Measurements from ENCODE around the gene PEX1.
"Not testable (repeated sequence)": the region's sequence is repeated elsewhere in the genome, so short reads cannot be mapped to it uniquely, and the experiment has no call there.

The PEX1 gene

GRCh38 chr7:92547579-92547978 lies 19.3 kb upstream of the PEX1 start:
- Histone ChIP-seq H3K79me2 (ENCODE audit: insufficient read depth, low read length) (no peaks in the 10 kb centered on the region), H2AFZ (ENCODE audit: low read length) (no peak overlapping the region), H3K9me2 (replicated peaks; ENCODE audit: low read depth, low read length) (no peaks in the 10 kb centered on the region), H3K4me3 (ENCODE audit: low read length, poor library complexity, severe bottlenecking) (no peak overlapping the region), H3K36me3 (ENCODE audit: insufficient read depth, low read length) (no peaks in the 10 kb centered on the region), H3K4me2 (ENCODE audit: low read depth, low read length, poor library complexity, severe bottlenecking) (no peak overlapping the region), H3K9ac (ENCODE audit: low read depth, low read length, poor library complexity, severe bottlenecking) (no peak overlapping the region), H3K27me3 (ENCODE audit: insufficient read depth, low read length, poor library complexity, severe bottlenecking) (no peaks in the 10 kb centered on the region), H3K4me1 (ENCODE audit: insufficient read depth, low read length, poor library complexity, severe bottlenecking) (no peaks in the 10 kb centered on the region), H3K9me3 (ENCODE audit: insufficient read depth, low read depth, low read length) (no peaks in the 10 kb centered on the region), H4K20me1 (ENCODE audit: insufficient read depth, low read length, poor library complexity, severe bottlenecking) (no peaks in the 10 kb centered on the region), H3F3A (ENCODE audit: low read depth) (no peaks in the 10 kb centered on the region)
- TF ChIP-seq CTCF (conservative IDR thresholded peaks at IDR 0.05; ENCODE audit: low read length) (no peak), EZH2phosphoT487 (IDR thresholded peaks at IDR 0.05; ENCODE audit: borderline replicate concordance) (no peak)

- Histone ChIP-seq H3K4me3 (ENCODE audit: low read length, poor library complexity, severe bottlenecking) (no peak overlapping the region), H3K9me3 (ENCODE audit: insufficient read depth, low read depth, low read length) (no peaks in the 10 kb centered on the region), H3K9me2 (replicated peaks; ENCODE audit: low read depth, low read length) (no peaks in the 10 kb centered on the region), H3F3A (ENCODE audit: low read depth) (no peaks in the 10 kb centered on the region), H3K27me3 (ENCODE audit: insufficient read depth, low read length, poor library complexity, severe bottlenecking) (no peaks in the 10 kb centered on the region), H4K20me1 (ENCODE audit: insufficient read depth, low read length, poor library complexity, severe bottlenecking) (no peaks in the 10 kb centered on the region), H3K79me2 (ENCODE audit: insufficient read depth, low read length) (no peaks in the 10 kb centered on the region), H3K4me2 (ENCODE audit: low read depth, low read length, poor library complexity, severe bottlenecking) (no peak overlapping the region), H3K4me1 (ENCODE audit: insufficient read depth, low read length, poor library complexity, severe bottlenecking) (no peaks in the 10 kb centered on the region), H3K9ac (ENCODE audit: low read depth, low read length, poor library complexity, severe bottlenecking) (no peak overlapping the region), H3K36me3 (ENCODE audit: insufficient read depth, low read length) (no peaks in the 10 kb centered on the region), H2AFZ (ENCODE audit: low read length) (no peak overlapping the region)
- TF ChIP-seq CTCF (conservative IDR thresholded peaks at IDR 0.05; ENCODE audit: low read length) (no peak), EZH2phosphoT487 (IDR thresholded peaks at IDR 0.05; ENCODE audit: borderline replicate concordance) (no peak)
Measured at GRCh38 chr7:92546856-92547497, 18.7 kb upstream of the PEX1 start.

GRCh38 chr7:92545116-92545515 lies 16.8 kb upstream of the PEX1 start:
- not testable (repeated sequence) for H3F3A ChIP-seq (ENCODE audit: low read depth); H3K4me3 ChIP-seq (ENCODE audit: low read length, poor library complexity, severe bottlenecking); H4K20me1 ChIP-seq (ENCODE audit: insufficient read depth, low read length, poor library complexity, severe bottlenecking); H3K9me3 ChIP-seq (ENCODE audit: insufficient read depth, low read depth, low read length); H3K36me3 ChIP-seq (ENCODE audit: insufficient read depth, low read length); H3K4me1 ChIP-seq (ENCODE audit: insufficient read depth, low read length, poor library complexity, severe bottlenecking); H3K79me2 ChIP-seq (ENCODE audit: insufficient read depth, low read length); H3K9me2 ChIP-seq (replicated peaks; ENCODE audit: low read depth, low read length); H3K4me2 ChIP-seq (ENCODE audit: low read depth, low read length, poor library complexity, severe bottlenecking); H2AFZ ChIP-seq (ENCODE audit: low read length); H3K9ac ChIP-seq (ENCODE audit: low read depth, low read length, poor library complexity, severe bottlenecking); H3K27me3 ChIP-seq (ENCODE audit: insufficient read depth, low read length, poor library complexity, severe bottlenecking)

GRCh38 chr7:92543542-92543941 lies 15.2 kb upstream of the PEX1 start:
- not testable (repeated sequence) for H3K9me3 ChIP-seq (ENCODE audit: insufficient read depth, low read depth, low read length); H3K4me2 ChIP-seq (ENCODE audit: low read depth, low read length, poor library complexity, severe bottlenecking); H4K20me1 ChIP-seq (ENCODE audit: insufficient read depth, low read length, poor library complexity, severe bottlenecking); H3K27me3 ChIP-seq (ENCODE audit: insufficient read depth, low read length, poor library complexity, severe bottlenecking); H3K4me3 ChIP-seq (ENCODE audit: low read length, poor library complexity, severe bottlenecking); H3K9me2 ChIP-seq (replicated peaks; ENCODE audit: low read depth, low read length); H3K36me3 ChIP-seq (ENCODE audit: insufficient read depth, low read length); H3K4me1 ChIP-seq (ENCODE audit: insufficient read depth, low read length, poor library complexity, severe bottlenecking); H3K79me2 ChIP-seq (ENCODE audit: insufficient read depth, low read length); H3F3A ChIP-seq (ENCODE audit: low read depth); H3K9ac ChIP-seq (ENCODE audit: low read depth, low read length, poor library complexity, severe bottlenecking); H2AFZ ChIP-seq (ENCODE audit: low read length)

All from Loucy (cell line).